Stimulated activated CD4-positive, alpha-beta T cell treated with anti-CD3 and anti-CD28 coated beads, Interleukin-2, amount 100 ng/mL, for 48 hours (primary cell): Measurements from ENCODE around the gene PRAMEF26.
"Not testable (repeated sequence)": the region's sequence is repeated elsewhere in the genome, so short reads cannot be mapped to it uniquely, and the experiment has no call there.

Experiments
- DNase-seq, 2 donors: peaks; one replicate each; pipeline ENCODE4 v3.0.0-alpha.2; 2020

PRAMEF26 gene

DNA sequence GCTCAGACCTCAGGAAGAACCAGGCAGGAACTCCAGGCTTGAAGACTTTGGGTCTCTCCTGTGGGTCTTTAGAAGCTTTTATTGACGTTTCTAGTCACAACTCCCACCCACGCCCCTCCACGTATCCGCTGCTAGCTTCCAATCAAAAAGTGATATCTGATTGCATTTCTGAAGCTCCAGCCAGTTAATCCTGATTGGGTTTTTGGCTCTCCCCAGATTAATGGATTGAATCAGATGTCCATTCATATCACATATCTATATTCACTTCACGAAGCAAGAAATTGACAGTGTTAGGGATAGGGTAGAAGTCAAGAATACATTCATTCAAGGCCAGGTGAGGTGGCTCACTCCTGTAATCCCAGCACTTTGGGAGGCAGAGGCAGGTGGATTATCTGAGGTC is at the start of gene PRAMEF26:
Gene PRAMEF26, minus strand, starts transcription at position 101 of the 400 bp plus-strand sequence. CDS start 2,914 bp downstream, outside the sequence.
- DNase-seq, result not testable (repeated sequence)

DNA sequence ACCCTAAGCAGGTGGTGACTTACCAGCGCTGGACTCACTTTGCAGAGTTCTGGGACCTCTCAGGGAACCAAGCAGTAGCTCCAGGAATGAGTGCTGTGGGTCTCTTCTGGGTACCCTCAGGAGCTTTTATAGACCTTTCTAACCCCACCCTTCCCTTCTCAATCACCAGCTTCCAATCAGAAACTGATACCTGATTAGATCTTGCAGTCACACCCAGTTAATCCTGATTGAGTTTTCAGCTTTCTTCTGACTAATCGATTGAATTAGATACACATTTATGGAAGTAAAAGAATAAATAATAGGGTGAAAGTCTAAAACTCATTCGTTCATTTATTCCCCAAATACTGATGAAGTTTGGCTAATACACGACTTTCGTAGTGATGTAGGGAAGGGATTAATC is 45.5 kb upstream of the PRAMEF26 start, which contains the start of gene PRAMEF13:
Gene PRAMEF13, minus strand, starts transcription at position 101 of the 400 bp plus-strand sequence. CDS start 1,820 bp downstream, outside the sequence.
- DNase-seq, result not testable (repeated sequence)

DNA sequence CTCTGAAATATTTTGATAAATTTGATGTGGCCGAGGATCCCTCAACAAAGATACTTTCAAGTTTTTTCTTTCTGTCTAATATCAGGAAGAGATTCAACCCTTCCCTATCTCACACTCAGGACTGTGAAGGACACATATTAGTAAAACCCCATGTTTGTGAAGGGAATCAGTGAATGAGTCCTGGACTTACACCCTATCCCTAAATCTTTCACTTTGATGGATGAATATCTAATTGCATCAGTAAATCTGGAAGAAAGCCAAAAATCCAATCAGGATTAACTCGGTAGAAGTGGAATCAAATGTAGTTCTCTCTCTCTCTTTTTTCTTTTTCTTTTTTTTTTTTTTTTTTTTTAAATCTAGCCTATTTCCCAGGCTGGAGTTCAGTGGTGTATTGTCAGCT is 15.7 kb upstream of the PRAMEF26 start, which contains the start of gene PRAMEF9:
Gene PRAMEF9, plus strand, starts transcription at position 301 of the 400 bp plus-strand sequence. CDS start 3,433 bp downstream, outside the sequence.
- DNase-seq, result not testable (repeated sequence)

DNA sequence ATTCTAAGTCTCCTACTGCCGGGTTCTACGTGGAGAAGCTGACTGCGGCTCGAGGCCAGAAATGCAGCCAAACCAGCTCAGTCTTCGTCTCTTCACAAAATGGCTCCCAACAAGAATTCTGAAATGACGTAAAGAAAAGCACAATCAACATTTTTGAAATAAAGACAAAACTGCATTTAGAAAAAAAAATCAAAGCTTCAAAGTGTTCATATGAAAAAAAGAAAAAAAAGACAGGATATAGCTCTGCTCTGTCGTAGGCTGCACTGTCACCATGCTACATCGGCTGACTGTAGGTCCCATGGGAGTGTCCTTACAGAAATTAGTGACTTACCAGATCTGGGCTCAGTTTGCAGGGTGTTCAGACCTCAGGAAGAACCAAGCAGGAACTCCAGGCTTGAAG is 9.7 kb upstream of the PRAMEF26 start, which contains the start of gene HNRNPCL4:
Gene HNRNPCL4, minus strand, starts transcription at position 101 of the 400 bp plus-strand sequence. CDS start 164 bp downstream, outside the sequence.
- DNase-seq, result not testable (repeated sequence)

DNA sequence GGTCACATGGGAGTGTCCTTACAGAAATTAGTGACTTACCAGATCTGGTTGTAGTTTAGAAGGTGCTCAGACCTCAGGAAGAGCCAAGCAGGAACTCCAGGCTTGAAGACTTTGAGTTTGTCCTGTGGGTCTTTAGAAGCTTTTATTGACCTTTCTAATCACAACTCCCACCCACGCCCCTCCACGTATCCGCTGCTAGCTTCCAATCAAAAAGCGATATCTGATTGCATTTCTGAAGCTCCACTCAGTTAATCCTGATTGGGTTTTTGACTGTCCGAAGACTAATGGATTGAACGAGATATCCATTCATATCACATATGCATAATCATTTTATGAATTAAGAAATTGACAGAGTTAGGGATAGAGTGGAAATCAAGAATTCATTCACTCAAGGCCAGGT is 39.1 kb downstream of the PRAMEF26 start, which contains the start of gene HNRNPCL2:
Gene HNRNPCL2, minus strand, starts transcription at position 101 of the 400 bp plus-strand sequence. CDS start 454 bp downstream, outside the sequence.
- not testable (repeated sequence) for DNase-seq
